HL-60 (cell line): ENCODE data around the gene CFAP99.

Experiments used
- DNase-seq, 2 experiments: peaks; one replicate each; pipeline ENCODE4 v3.0.0-alpha.2; 2010 to 2020; ENCODE audit warnings: low read depth in 1 of 2, low spot score in 1 of 2
- H3K27ac ChIP-seq: fragments of 250-450 bp; sonication (Bioruptor Pico); replicated peaks from 2 replicates; pipeline ENCODE4 v1.5.1; 2020; ENCODE audit warnings: mild to moderate bottlenecking, moderate library complexity
- H3K27me3 ChIP-seq: fragments of 250-450 bp; sonication (Bioruptor Pico); 2 replicates; pipeline ENCODE4 v1.5.1; 2021; ENCODE audit warnings: mild to moderate bottlenecking, moderate library complexity; ENCODE audit not compliant: insufficient read depth, poor library complexity, severe bottlenecking
- H3K4me3 ChIP-seq: replicated peaks from 2 replicates; pipeline ENCODE4 v1.5.1; 2011; ENCODE audit warnings: mild to moderate bottlenecking, control low read depth, low read length; ENCODE audit not compliant: insufficient read depth
- CTCF ChIP-seq: IDR thresholded peaks from one replicate; pipeline ENCODE4 v1.5.1; 2011; ENCODE audit warnings: low read length, control low read depth, inconsistent platforms; ENCODE audit not compliant: insufficient read depth
- GABPA ChIP-seq: IDR thresholded peaks from 2 replicates; pipeline ENCODE4 v1.6.1; 2012; ENCODE audit warnings: low read depth
- POLR2AphosphoS5 ChIP-seq: IDR thresholded peaks from 2 replicates; pipeline ENCODE4 v1.6.1; 2012; ENCODE audit warnings: low read depth
- REST ChIP-seq: IDR thresholded peaks from 2 replicates; pipeline ENCODE4 v1.6.1; 2012; ENCODE audit warnings: low read depth; ENCODE audit not compliant: insufficient replicate concordance
- SPI1 ChIP-seq: IDR thresholded peaks from 2 replicates; pipeline ENCODE4 v1.6.1; 2012; ENCODE audit warnings: low read depth, mild to moderate bottlenecking, borderline replicate concordance

The CFAP99 gene

GRCh38 chr4:2458546-2459491 is 40.1 kb downstream of the CFAP99 start:
- H3K27me3 ChIP-seq: no peaks in the 10 kb centered on the region
- no peak overlapping the region for H3K27ac ChIP-seq
- no peak for TF ChIP-seq GABPA
- TF ChIP-seq POLR2AphosphoS5: no peak
- no peak for TF ChIP-seq REST
- no peak for TF ChIP-seq SPI1
- no peak for TF ChIP-seq CTCF
- H3K4me3 ChIP-seq: no peak overlapping the region
- no peak for DNase-seq

GRCh38 chr4:2459589-2460349 is 41.0 kb downstream of the CFAP99 start:
- no peak overlapping the region for H3K27ac ChIP-seq
- H3K27me3 ChIP-seq: no peaks in the 10 kb centered on the region
- no peak for DNase-seq
- H3K4me3 ChIP-seq: no peak overlapping the region
- no peak for TF ChIP-seq REST
- no peak for TF ChIP-seq CTCF
- no peak for TF ChIP-seq SPI1
- TF ChIP-seq GABPA: no peak
- no peak for TF ChIP-seq POLR2AphosphoS5

- no peak for DNase-seq
- no peak for TF ChIP-seq REST
- no peak for TF ChIP-seq CTCF
- TF ChIP-seq GABPA: no peak
- no peak for TF ChIP-seq POLR2AphosphoS5
- TF ChIP-seq SPI1: no peak
- Histone ChIP-seq H3K27me3 (no peaks in the 10 kb centered on the region), H3K4me3 (no peak overlapping the region), H3K27ac (no peak overlapping the region)
Observed at GRCh38 chr4:2461246-2461960, 42.6 kb downstream of the CFAP99 start.
